Activated T-helper 1 cell treated with anti-CD3 and anti-CD28 coated beads, Interleukin-2, amount 50 U/mL, for 16 hours (primary cell): ENCODE data around the gene HES2.
"Not testable (repeated sequence)": the region's sequence is repeated elsewhere in the genome, so short reads cannot be mapped to it uniquely, and the experiment has no call there.

Source experiments
- DNase-seq, 2 donors: peaks; one replicate each; pipeline ENCODE4 v3.0.0-alpha.2; 2020; ENCODE audit warnings: low read depth in 1 of 2, low spot score in 1 of 2

HES2 gene

DNA sequence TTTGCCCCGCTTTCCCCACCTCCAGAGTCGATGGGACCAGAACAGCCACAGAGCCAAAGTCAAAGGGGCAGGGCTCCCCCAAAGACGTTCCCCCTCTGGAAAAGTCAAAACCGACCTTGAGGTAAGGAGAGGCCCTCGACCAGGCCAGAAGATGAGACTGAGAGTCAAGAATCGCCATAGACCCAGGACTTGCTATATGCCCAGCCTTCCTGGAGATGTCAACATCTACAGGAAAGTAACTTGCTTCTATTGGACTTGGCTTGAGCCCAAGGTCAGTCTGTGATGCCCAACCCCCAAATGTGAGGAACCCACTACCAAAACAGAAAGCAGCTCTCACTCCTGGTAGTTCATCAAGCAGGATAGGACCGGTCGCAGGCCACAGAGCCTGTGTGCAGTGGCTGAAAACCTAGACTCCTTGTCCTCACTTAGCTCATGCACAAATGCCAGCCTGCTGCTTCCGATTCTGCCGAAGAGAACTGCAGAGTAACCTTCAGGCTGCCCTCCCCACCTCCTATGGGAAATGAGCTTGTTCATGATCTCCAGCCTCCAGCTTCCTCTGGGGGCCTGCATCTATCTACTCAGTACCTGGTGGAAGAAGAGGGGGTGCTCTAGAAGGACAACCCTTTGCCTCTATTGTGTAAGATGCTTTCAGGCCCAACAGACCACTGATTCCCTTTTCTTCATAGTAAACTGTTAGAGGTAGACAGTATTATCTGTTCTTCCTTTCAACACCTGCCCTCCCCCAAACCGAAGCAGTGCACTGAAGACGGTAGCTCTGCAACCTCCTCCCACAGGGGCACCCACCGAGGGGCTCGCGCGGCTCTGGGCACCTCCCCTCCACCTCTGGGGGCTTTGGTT lies 27.5 kb downstream of the HES2 start:
- DNase-seq = no peak

DNA sequence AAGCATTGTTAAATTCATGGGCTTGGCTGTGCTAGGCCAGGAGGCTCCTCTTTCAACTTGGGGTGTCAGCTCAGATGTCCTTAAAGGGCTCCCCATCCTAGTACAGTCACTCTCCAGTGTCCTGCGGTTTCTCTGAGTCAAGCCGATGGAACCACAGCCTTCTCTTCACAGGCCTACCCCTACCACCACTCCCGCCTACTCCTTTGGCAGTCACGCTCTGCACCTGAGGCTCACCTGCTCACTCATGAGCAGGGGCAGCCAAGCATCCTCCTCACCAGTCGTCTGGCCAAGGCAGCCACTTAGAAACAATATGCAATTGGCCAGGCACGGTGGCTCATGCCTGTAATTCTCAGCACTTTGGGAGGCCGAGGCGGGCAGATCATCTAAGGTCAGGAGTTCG lies 29.7 kb downstream of the HES2 start:
- DNase-seq = no peak

DNA sequence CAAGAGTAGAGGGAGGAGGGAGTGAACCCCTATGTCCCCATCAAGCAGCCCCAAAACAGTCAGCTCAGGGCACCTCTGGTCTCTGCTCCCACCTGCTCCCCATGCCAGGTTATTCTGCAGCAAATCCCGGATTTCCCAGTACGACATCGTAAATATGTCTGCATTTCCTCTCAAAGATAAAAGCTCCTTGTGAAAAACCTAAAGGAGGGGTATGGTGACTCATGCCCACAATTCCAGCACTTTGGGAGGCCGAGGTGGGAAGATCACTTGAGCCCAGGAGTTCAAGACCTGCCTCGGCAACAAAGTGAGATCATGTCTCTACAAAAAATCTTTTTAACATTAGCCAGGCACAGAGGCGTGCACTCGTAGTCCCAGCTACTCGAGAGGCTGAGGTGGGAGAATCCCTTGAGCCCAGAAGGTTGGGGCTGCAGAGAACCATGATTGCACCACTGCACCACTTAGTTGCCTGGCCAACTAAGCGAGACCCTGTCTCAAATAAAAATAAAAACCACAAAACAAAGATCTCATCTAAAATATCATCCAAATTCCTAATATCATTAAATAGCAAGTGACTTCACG lies 33.3 kb downstream of the HES2 start:
- DNase-seq = no peak

DNA sequence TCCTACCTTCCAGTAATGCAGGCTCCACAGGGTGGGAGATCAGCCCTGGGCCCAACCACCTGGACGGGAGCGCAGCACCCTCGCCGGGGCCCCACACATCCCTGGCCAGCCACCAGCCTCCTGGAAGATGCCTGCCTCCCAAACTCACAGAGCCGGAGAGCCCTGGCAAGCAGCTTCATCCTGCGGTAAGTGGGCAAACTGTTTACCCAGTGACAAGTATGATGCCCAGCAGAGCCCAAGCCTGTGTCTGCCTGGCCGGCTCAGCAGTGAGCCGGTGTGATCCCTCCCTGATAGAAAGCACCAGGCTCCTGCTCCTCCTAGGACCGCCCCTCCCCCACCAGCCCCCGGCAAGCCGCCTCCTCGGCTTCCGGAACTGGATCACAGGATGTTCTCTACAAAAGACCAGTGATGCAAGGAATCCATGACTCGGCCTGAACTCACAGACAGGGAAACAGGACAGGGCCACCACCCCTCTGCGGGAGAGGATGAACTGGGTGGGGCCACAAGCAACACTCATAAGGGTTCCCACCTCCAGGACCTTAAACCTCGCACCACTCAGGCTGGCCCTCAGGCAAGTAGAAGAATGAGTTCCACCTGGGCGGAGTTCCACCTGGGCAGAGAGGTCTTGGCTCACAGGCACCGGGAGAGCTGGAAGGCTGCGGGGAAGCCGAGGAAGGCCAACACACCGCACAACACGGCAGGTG lies 34.1 kb downstream of the HES2 start:
- no peak for DNase-seq

DNA sequence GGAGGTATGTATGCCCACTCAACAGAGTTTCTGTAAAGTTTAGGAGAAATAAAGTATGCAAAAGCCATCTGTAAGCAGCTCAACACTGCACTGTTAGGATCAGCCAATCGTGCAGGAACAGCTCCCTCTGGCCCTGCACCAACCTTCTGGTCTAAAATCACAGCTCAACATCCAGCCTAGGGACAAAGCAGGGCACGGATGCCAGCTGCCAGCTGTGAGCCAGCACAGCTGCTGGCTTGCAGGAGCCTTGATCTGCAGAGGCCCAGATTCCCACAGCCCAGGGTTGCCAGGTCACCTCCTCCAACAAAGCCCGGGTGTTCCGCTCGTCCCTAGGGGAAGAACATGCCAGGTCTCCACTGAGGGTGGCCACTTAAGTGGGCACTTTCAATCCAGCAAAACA lies 34.8 kb downstream of the HES2 start:
- no peak for DNase-seq

DNA sequence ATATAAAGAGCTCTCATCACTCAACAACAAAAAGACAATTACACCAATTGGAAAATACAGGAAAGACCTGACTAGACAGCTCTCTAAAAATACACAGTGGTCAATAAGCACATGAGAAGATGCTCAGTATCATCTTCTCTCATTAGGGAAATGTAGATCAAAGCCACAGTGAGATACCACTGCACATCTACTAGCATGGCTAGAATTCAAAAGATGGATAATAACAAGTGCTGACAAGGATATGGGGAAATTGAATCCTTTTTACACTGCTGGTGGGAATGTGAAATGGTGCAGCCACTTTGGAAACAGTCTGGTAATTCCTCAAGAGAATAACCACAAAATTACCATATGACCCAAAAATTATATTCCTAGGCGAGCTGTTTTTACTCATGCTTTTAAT lies 35.6 kb downstream of the HES2 start:
- no peak for DNase-seq

DNA sequence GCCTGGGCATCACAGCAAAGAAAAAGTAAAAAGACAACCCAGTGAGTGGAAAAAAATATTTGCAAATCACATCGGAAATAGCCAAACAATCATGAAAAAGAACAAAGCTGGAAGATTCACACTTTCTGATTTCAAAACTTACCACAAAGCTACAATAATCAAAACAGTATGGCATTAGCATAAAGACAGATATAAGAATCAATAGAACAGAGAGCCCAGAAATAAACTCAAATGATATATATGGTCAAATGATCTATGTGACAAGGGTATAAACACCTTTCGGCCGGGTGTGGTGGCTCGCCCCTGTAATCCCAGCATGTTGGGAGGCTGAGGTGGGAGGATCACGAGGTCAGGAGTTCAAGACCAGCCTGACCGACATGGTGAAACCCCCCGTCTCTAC lies 39.7 kb downstream of the HES2 start:
- no peak for DNase-seq

DNA sequence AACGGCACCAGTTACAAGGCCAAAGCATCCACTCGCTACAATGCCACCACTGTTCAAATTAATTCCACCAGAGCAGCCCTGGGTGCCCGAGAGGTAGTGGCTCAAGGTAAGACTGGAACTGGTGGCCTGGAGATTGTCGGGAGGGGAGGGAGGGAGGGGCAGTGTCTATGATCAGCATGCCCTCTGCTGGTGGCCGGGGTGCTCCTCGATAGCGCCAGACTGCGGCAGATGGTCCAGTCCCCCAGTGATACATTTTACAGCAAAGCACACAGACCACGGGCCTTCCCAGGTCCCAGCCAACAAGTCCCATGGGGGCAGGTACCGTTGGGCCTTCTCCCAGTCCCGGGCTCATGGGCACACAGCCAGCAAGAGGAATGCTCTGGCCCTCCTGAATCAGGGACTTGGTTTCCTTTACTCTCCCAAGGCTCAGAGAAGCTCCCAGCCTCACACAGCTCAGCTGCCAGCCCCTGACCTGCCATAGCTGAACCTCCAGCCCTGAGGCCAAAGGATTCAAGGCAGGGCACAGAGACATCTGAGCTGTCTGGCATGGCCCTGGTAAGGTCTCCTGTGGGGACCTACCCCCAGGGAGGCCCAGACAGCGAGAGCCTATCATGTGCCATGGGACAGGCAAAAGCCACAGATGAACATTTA lies 41.5 kb downstream of the HES2 start:
- DNase-seq = no peak

DNA sequence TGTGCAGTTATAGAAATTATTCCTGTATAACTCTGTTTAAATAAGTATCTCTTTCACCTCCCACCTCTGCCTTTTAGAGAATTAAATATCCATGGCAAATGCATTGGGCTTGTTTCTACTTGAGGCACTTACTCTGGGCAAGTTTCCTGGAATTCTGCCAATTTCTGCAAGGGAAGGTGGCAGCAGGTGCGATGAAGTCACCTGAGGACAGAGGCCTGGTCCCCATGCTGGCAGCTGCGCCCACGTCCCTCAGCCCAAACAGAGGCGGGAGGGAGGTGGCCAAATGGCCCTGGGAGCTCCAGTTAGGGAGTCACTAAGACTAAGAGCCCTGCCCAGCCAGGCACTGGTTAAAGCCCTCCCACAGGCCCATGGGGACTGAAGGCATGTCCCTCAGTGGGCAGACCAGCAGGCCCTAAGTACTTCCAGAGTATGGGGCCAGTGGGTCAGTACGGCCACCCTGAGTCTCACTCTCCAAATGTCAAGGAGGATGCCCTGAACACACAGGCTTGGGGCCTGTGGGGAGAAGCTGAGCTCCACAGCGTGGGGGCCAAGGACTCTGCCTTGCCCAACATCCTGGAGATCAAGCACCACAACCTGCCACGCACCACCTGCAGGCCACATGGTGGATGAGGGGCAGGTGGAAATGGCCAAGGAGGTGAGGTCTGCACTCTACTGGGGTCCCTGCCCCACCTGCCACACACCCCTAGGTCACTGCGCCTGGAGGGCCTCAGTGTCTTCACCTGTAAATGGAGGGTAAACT lies 45.6 kb downstream of the HES2 start:
- no peak for DNase-seq

DNA sequence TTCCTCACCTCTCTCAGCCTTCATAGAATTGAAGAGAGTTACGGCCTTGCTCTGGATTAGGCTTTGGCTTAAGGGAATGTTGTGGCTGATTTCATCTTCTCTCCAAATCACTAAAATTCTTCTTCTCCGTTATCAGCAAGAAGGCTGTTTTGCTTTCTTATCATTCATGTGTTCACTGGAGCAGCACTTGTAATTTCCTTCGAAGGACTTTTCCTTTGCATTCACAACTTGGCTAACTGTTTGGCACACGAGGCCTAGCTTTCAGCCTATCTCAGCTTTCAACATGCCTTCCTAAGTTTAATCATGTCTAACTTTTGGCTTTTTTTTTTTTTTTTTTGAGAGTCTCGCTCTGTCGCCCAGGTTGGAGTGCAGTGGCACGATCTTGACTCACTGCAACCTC lies 47.5 kb downstream of the HES2 start:
- not testable (repeated sequence) for DNase-seq

DNA sequence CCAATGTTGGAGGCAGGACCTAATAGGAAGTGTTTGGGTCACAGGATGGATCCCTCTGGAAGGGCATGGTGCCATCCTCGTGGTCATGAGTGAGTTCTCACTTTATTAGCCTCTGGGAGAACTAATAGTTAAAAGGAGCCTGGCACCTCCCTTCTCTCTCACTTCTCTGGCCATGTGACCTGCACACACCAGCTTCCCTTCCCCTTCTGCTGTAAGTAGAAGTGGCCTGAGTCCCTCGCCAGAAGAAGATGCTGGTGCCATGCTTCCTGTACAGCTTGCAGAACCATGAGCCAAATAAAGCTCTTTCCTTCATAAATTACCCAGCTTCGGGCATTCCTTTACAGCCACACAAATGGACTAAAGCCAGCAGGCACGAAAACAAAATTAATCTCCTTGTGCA lies 49.7 kb downstream of the HES2 start:
- no peak for DNase-seq

DNA sequence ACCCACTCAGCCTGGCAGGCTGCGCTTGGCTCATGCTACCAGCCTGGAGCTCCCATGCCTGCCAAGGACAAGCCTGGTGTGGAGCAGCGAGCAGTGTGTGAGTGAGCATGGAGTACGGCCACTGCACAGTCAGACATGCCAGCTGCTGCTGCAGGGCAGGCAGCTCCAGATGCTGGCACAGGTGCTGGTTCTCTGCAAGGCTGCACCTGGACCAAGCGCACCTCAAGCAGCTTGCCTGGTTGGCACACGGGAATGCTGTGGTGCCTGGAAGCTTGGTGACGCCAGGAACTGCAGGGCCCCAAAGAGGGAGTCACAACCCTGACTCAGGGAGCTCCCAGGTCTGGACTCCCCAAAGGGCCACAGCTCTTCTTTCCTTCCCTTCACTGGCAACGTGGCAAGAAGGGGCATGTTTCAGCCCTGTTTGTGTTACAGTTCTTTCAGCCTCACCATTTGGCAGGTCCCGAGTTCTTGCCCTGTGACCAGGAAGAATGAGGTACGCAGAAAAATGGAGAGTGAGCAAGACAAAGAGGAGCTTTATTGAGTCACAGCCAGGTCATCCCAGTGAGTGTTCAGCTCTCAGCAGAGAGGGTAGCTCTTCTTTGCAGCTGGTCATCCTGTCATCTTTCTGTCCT lies 52.2 kb downstream of the HES2 start:
- DNase-seq = no peak

DNA sequence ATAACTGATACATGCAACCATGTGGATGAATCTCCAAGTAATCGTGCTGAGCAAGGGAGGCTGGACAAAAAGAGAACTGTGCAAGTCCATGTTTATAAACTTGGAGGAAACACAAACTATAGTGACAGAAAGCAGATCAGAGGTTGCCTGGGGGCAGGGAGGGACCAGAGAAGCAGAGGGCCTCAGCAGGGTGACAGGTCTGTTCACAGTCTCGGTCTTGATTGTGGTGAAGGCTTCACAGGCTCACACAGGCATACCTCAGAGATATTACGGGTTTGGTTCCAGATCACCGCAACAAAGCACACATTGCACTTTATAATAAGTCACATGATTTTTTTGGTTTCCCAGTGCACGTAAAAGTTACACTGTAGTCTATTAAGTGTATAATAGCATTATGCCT lies 54.7 kb downstream of the HES2 start:
- DNase-seq = peak in 1 of 2 donors; percentile 19

DNA sequence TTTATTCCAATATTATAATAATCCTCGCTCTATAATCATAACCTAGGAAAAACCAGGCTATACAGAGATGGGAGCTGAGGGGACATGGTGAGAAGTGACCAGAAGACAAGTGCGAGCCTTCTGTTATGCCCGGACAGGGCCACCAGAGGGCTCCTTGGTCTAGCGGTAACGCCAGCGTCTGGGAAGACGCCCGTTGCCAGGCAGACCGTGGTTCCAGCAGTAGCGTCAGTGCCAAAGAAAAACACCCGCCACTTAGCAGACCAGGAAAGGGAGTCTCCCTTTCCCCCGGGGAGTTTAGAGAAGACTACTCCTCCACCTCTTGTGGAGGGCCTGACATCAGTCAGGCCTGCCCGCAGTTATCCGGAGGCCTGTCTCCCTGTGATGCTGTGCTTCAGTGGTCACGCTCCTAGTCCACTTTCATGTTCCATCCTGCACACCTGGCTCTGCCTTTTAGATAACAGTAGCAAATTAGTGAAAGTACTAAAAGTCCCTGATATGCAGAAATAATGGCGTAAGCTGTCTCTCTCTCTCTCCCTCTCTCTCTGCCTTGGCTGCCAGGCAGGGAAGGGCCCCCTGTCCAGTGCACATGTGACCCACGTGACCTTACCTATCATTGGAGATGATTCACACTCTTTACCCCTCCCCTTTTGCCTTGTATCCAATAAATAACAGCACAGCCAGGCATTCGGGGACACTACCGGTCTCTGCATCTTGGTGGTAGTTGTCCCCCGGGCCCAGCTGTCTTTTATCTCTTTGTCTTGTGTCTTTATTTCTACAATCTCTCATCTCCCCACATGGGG lies 56.4 kb downstream of the HES2 start:
- DNase-seq = not testable (repeated sequence)
